ENCODE results near the gene SYTL3.

GRCh38 chr6:158759966-158760617, 110.2 kb downstream of the SYTL3 start:
- TF ChIP-seq CTCF (IDR thresholded peaks at IDR 0.05; ENCODE audit: low read length) (no peak), EZH2 (IDR thresholded peaks at IDR 0.05; ENCODE audit: borderline replicate concordance, low read length) (no peak)
